Transverse colon (tissue), 4 donors: ENCODE measurements around the gene FMNL3. TPM values are rescaled to one million over a fixed set of nuclear protein-coding genes. Genes with fewer than 3 reads are reported as not detected.

ENCODE experiments used
- DNase-seq: peaks from one replicate; pipeline ENCODE4 v3.0.0-alpha.2; 2019
- H3K27ac ChIP-seq, 4 donors: fragments of 200-600 bp; sonication (generic); 2 replicates each; pipeline ENCODE4 v1.5.1; 2016 to 2018; ENCODE audit warnings: inconsistent platforms in 4 of 4
- H3K27me3 ChIP-seq: fragments of 200-600 bp; sonication (generic); 2 replicates; pipeline ENCODE4 v1.5.1; 2017; ENCODE audit warnings: inconsistent platforms
- H3K36me3 ChIP-seq, 4 donors: fragments of 200-600 bp; sonication (generic); 2 replicates each; pipeline ENCODE4 v1.5.1; 2017 to 2019; ENCODE audit warnings: inconsistent platforms in 4 of 4
- H3K4me1 ChIP-seq, 4 donors: fragments of 200-600 bp; sonication (generic); 2 replicates each; pipeline ENCODE4 v1.5.1; 2017 to 2020; ENCODE audit warnings: inconsistent platforms in 4 of 4
- H3K4me3 ChIP-seq, 4 donors: fragments of 200-600 bp; sonication (generic); 1 replicate in 1 of 4; 2 replicates in 3 of 4; pipeline versions ENCODE4 v1.5.1 to v1.6.1; 2017 to 2019; ENCODE audit warnings: inconsistent platforms in 4 of 4
- H3K9me3 ChIP-seq, 2 donors: fragments of 200-600 bp; sonication (generic); 2 replicates each; pipeline ENCODE4 v1.5.1; 2017 to 2019; ENCODE audit warnings: inconsistent platforms in 2 of 2
- CTCF ChIP-seq, 5 experiments: fragments of 200-600 bp in 3 of 5; fragments of 450-650 bp in 2 of 5; sonication (generic) in 3 of 5; IDR thresholded peaks; 1 replicate in 2 of 5; 2 replicates in 3 of 5; pipeline ENCODE4 v1.5.1; 2016 to 2017; ENCODE audit warnings: antibody characterized with exemption in 5 of 5, inconsistent platforms in 3 of 5, mild to moderate bottlenecking in 2 of 5, moderate library complexity in 1 of 5
- EP300 ChIP-seq: sonication (generic); formaldehyde crosslinking; IDR thresholded peaks from one replicate; pipeline ENCODE4 v1.6.1; 2017; ENCODE audit warnings: antibody characterized with exemption, low read depth
- POLR2A ChIP-seq: fragments of 450-650 bp; IDR thresholded peaks from one replicate; pipeline ENCODE4 v1.6.1; 2016; ENCODE audit warnings: antibody characterized with exemption, mild to moderate bottlenecking, moderate library complexity
- POLR2AphosphoS5 ChIP-seq, 3 donors: sonication (generic); formaldehyde crosslinking; IDR thresholded peaks; one replicate each; pipeline ENCODE4 v1.6.1; 2016; ENCODE audit warnings: antibody characterized with exemption in 3 of 3
- WGBS, 2 donors: methylation state at CpG; one replicate each; pipeline ENCODE4 v1.1.5; 2018; ENCODE audit warnings: low coverage in 1 of 2; 5-methylcytosine and 5-hydroxymethylcytosine counted together
- in situ Hi-C, 4 donors: fragments of 200-750 bp; cut with MboI; loops; one replicate each; pipeline versions ENCODE4 v1.15.0 to v1.15.1; 2017; ENCODE audit warnings: low sequenced_read_pairs in 3 of 4, low pct_ligation_motif_present in 1 of 4, low pct_unique_long_range_greater_than_20kb in 1 of 4
- intact Hi-C: fragments of 100-400 bp; cut with DNase I; formaldehyde crosslinking; loops from one replicate; pipeline ENCODE4 v1.15.1; 2023; ENCODE audit warnings: low total_unique reads
- total RNA-seq, 4 donors: library from RNA; depleted of rRNA; stranded (reverse); fragments of >200 nt; gene quantifications; one replicate each; pipeline ENCODE4 v1.1.0, GENCODE V29; 2016

Gene FMNL3
- total RNA-seq, 4 donors from 2014 or later: 5.3 to 16.5 (median 8.2) TPM

GRCh38 chr12:49599961-49600360 is 107.2 kb downstream of the FMNL3 start:
- in situ Hi-C loops (no loop called here), intact Hi-C loops (no loop called here)
- no peak for TF ChIP-seq POLR2AphosphoS5 (IDR thresholded peaks at IDR 0.05)
- TF ChIP-seq EP300: no peak
- no peak for TF ChIP-seq CTCF (IDR thresholded peaks at IDR 0.05)
- no peak for TF ChIP-seq POLR2A
- Histone ChIP-seq H3K27me3 (no peaks in the 10 kb centered on the region), H3K4me3 (no peak overlapping the region), H3K36me3 (no peaks in the 10 kb centered on the region), H3K9me3 (no peaks in the 10 kb centered on the region), H3K27ac (no peak overlapping the region), H3K4me1 (no peaks in the 10 kb centered on the region)
- WGBS, 2 donors: 90 to 97% methylated on average over 6 to 8 of the region's 8 CpGs
- DNase-seq: no peak

GRCh38 chr12:49598527-49598926 is 108.7 kb downstream of the FMNL3 start:
- 88% methylated on average over 10 of the region's 10 CpGs; no CpG with 5 or more reads in 1 of the 2 donors for WGBS, 2 donors
- H3K9me3 ChIP-seq: no peaks in the 10 kb centered on the region
- H3K4me3 ChIP-seq: no peak overlapping the region
- in situ Hi-C loops (no loop called here), intact Hi-C loops (no loop called here)
- no peaks in the 10 kb centered on the region for H3K4me1 ChIP-seq
- TF ChIP-seq CTCF (IDR thresholded peaks at IDR 0.05) (no peak), EP300 (no peak), POLR2AphosphoS5 (IDR thresholded peaks at IDR 0.05) (no peak), POLR2A (no peak)
- H3K36me3 ChIP-seq: no peaks in the 10 kb centered on the region
- H3K27ac ChIP-seq: no peak overlapping the region
- H3K27me3 ChIP-seq: no peaks in the 10 kb centered on the region
- DNase-seq: no peak

- peaks cover 0 to 5% (median 0%) of the 10 kb centered on the region in 4 donors for H3K36me3 ChIP-seq
- intact Hi-C loops (no loop called here), in situ Hi-C loops (no loop called here)
- no peak overlapping the region for H3K4me3 ChIP-seq
- TF ChIP-seq POLR2AphosphoS5 (IDR thresholded peaks at IDR 0.05) (no peak), EP300 (no peak), POLR2A (no peak), CTCF (IDR thresholded peaks at IDR 0.05) (no peak)
- DNase-seq: no peak
- 79% methylated on average over 4 of the region's 4 CpGs; no CpG with 5 or more reads in 1 of the 2 donors for WGBS, 2 donors
- H3K27me3 ChIP-seq: no peaks in the 10 kb centered on the region
- H3K9me3 ChIP-seq: no peaks in the 10 kb centered on the region
- no peaks in the 10 kb centered on the region for H3K4me1 ChIP-seq
- no peak overlapping the region for H3K27ac ChIP-seq
Observed at GRCh38 chr12:49588721-49589516, 118.3 kb downstream of the FMNL3 start.

GRCh38 chr12:49588281-49588680 is 118.9 kb downstream of the FMNL3 start:
- no peak for TF ChIP-seq EP300
- no peak for TF ChIP-seq CTCF (IDR thresholded peaks at IDR 0.05)
- no peak for TF ChIP-seq POLR2AphosphoS5 (IDR thresholded peaks at IDR 0.05)
- no peak for TF ChIP-seq POLR2A
- H3K27me3 ChIP-seq: no peaks in the 10 kb centered on the region
- no peak overlapping the region for H3K4me3 ChIP-seq
- no peak overlapping the region for H3K27ac ChIP-seq
- 94% methylated on average over 7 of the region's 7 CpGs; no CpG with 5 or more reads in 1 of the 2 donors for WGBS, 2 donors
- peaks cover 0 to 5% (median 0%) of the 10 kb centered on the region in 4 donors for H3K36me3 ChIP-seq
- intact Hi-C loops: no loop called here
- in situ Hi-C loops: no loop called here
- peaks cover 0 to 1% (median 0%) of the 10 kb centered on the region in 4 donors for H3K4me1 ChIP-seq
- no peak for DNase-seq
- no peaks in the 10 kb centered on the region for H3K9me3 ChIP-seq
